HG03460 (cell line): ENCODE measurements around the gene ACBD5.
"Not testable (repeated sequence)": the region's sequence is repeated elsewhere in the genome, so short reads cannot be mapped to it uniquely, and the experiment has no call there.

Experiments used
- ATAC-seq: cut with Tn5 transposase; IDR thresholded peaks from one replicate; pipeline ENCODE4 v1.9.1; 2021; ENCODE audit not compliant: unreplicated experiment

ACBD5 gene, protein sequence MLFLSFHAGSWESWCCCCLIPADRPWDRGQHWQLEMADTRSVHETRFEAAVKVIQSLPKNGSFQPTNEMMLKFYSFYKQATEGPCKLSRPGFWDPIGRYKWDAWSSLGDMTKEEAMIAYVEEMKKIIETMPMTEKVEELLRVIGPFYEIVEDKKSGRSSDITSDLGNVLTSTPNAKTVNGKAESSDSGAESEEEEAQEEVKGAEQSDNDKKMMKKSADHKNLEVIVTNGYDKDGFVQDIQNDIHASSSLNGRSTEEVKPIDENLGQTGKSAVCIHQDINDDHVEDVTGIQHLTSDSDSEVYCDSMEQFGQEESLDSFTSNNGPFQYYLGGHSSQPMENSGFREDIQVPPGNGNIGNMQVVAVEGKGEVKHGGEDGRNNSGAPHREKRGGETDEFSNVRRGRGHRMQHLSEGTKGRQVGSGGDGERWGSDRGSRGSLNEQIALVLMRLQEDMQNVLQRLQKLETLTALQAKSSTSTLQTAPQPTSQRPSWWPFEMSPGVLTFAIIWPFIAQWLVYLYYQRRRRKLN

DNA sequence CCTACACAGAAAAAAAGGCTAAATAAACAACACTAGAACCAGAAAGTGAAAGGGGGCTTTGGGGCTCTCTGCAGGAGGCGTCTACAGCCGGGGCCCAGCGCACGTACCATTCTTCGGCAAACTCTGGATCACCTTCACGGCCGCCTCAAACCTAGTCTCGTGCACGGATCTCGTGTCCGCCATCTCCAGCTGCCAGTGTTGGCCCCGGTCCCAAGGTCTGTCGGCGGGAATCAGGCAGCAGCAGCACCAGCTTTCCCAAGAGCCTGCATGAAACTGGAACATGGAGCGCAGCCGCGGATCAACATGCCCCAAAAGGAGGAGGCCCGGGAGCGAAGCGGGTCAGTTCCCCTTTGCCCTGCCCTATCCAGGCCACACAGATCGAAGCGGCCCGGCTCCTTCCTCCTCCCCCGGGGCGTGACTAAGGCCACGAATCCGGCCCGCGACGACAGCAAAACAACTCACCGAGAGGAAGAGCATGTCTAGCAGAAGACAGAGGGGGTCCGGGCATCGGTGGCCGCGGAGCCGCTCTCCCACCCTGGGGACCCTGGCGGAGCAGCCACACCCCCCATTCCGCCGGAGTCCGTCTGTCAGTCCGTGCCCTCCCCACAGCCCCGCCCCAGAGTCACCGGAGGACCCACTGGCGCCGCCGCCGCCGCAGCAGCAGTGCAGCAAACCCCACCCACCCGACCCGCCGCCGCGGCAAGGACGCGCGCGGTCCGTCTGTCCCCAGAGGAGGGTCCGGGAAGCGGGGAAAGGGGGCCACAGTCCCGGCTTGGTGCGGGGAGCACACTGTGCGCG lies at the start of gene ACBD5:
ACBD5 (minus strand) TSS at position 586 of the 798 bp plus-strand sequence; CDS start at position 477, 109 bp downstream.
- peak; percentile 42 for ATAC-seq

DNA sequence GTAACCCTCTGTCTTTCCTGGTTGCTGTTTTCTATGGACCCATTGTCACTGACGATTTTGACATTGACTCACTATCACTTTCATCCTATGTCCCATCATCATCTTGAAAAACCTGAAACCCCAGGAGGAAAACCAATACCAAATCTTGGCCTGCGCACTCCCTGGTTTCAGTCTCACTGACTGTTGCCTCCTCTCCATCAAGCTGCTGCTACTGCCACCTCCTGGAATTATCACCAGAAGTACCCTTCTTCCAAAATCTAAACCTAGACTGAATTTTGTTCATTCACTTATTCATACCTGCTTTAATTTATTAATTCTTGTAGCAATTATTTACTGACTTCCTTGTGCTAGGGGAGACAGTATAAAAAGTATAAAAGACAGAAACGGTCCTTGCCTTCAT lies 44.5 kb upstream of the ACBD5 start:
- no peak for ATAC-seq

DNA sequence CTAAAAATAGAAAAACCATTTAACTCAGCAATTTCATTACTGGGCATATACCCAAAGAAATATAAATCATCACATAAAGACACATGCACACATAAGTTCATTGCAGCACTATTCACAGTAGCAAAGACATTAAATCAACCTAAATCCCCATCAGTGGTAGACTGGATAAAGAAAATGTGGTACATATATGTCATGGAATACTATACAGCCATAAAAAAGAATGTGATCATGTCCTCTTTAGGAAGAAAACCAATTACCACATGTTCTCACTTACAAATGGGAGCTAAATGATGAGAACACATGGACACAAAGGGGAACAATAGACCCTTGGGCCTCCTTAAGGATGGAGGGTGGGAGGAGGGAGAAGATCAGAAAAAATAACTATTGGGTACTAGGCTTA lies 36.0 kb upstream of the ACBD5 start:
- ATAC-seq: no peak

DNA sequence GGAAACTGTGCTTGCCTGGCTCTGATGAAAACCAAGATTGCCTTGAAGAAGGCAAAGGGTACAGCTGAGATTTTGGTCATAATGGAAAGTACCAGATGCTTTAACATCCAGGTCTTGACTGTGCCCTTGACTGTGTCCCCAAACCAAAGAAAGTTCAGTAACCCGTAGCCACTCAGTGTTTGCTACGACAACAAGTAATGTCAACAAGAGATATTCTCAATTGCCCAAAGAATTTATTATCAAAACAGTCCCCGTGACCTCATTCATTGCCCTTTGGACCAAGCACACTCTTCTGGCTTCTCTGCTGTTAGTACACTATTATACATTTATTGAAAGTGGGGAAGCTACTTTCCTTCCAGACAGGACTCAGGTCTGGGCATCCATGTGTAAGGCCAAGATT lies 25.4 kb upstream of the ACBD5 start:
- not testable (repeated sequence) for ATAC-seq

DNA sequence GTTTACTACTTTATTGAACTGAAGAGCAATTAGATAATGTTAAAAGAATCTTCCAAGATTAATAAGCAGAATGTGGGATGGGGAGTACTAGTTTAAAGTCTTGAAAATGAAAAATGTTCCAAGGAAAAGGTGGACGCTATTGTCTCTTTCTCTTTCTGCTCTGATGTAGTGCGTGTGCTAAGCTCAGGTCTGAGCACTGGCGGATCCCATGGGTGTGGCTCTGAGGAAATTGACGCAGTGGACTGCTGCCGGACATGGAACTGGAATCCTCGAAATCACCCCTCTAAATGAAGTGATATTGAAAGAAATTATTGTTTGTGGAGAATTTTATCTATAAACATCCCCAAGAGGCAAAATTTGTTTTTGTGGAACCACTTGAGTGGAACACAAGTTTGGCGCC lies 22.2 kb upstream of the ACBD5 start:
- not testable (repeated sequence) for ATAC-seq

DNA sequence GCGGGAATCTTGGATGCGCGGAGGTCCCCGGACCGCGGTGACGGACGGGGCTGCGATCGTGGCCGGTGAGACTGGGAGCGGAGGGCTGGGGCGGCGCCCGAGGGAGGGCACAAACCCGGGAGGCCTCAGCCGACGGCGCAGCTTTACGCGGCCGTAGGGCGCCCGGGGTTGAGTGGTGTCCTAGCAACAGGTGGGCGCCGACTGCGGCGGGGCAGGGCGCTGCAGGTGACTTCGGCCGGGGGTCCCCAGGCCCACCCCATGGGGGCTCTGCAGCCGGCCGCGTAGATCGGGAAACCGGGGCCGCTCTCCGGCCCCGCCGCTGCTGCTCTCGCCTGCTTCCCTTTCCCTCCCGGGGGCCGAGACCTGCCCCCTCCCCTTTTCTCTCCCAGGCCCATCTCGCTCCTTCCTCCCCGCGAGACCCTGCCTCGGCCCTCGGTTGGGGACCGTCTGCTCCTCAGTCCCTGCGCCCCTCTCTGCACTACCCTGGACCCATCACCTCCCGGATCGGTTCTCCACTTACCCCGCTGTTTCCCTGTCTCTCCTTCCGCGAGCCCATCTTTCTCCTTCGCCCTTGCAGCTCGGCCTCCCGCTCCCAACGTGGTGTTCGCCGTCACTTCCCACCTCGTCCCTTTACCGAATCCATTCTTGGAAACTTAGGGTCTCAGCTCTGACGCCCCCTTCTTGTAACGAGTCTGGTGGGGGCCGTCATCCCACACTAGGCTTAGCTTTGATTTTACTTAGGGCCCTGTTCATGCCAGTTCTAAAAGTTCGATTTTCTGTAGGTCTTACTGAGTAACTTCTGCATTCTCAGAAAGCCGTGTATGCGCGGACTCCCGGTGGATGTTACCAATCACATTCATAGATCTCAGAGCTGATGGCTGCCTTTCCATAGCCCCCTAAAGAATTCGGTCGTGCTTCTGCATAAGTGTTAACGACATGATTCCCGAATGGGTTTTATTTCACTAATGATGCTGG lies 18.5 kb upstream of the ACBD5 start:
- ATAC-seq: no peak

DNA sequence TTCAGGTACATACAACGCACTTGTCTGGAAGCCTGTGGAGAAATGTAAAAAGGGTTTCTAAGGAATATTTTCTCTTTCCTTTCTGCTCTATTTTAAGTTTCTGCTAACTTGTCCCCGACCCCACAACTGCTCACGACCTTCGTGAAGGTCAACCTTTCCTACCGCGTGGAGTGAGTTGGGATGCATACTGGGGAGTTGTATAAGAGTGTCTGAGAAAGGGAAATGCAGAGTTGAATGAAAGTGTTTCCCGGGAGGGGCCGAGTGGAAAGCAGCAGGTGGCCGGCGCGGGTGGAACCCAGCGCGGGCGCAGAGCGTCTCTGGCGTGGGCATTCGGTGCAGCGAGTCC lies 17.9 kb upstream of the ACBD5 start:
- no peak for ATAC-seq

DNA sequence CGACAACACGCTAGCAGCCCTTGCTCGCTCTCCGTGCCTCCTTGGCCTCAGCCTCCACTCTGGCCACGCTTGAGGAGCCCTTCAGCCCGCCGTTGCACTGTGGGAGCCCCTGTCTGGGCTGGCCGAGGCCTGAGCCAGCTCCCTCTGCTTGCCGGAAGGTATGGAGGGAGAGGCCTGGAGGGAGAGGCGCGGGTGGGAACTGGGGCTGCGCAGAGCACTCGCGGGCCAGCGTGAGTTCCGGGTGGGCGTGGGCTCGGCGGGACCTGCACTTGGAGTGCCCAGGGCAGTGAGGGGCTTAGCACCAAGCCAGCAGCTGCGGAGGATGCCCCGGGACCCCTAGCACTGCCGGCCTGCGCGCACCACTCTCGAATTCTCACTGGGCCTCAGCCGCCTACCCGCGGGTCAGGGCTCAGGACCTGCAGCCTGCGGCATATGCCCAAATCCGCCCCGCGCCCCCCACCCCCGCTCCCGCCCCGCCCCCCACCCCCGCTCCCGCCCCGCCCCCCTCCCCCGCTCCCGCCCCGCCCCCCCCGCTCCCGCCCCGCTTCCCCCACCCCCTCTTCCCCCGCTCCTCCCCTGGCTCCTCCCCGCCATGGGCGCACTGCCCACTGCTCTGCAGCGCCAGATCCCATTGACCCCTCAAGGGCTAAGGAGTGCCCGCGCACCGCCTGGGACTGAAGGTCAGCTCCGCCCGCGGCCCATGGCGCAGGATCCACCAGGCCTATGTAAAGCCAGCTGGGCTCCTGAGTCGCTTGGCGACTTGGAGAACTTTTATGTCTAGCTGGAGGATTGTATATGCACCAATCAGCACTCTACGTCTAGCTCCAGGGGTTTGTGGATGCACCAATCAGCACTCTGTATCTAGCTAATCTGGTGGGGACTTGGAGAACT lies 15.9 kb upstream of the ACBD5 start:
- ATAC-seq: no peak

DNA sequence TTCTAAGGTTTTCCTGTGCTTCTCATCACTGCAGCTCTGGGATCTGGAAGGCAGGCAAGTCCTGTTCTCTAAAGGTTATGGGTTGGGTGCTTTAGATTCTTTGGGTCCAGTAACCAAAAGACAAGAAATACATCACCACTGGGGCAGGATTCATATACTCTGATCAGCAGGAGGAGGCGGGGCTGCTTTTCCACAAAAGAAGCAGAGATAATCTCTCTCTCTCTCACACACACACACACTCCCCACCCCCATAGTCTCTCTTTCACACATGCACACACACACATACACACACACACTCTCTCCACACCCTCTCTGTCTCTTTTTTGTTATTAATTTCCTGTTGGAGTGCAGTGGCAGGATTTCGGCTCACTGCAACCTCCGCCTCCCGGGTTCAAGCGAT lies 13.0 kb upstream of the ACBD5 start:
- ATAC-seq: no peak

DNA sequence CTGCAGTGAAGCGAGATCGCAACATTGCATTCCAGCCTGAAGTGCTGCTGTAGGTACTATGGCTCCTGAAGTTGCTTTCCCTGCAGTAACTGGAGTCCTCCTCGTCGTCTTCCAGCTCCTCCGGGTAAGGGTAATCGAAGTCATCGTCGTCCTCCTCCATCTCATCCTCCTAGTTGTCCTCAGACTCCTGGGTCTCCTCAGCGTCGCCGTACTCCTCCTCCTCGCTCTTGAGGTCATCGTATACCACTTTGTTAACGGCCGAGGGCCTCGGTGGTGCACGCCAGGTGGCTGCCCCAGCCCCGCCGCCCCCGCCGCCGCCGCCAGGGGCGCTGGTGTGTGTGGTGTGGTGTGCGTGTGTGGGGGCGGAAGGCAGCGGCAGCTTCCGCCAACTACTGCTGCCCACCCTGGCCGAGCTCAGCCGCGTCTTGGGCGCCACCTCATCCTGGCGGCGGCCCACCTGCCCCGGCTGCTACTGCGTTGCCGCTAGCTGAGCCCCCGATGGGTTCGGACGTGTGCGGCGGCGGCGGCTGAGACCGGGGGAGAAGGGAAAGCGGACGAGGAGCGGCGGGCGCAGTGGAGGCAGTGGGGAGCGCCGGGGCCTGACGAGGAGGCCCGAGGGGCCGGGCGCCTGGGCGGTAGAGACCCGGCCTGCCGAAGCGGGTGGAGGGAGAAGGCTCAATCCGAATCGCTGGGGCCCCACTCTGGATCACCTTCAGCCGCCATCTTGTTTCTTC lies 11.8 kb upstream of the ACBD5 start:
- ATAC-seq: peak; percentile 100

DNA sequence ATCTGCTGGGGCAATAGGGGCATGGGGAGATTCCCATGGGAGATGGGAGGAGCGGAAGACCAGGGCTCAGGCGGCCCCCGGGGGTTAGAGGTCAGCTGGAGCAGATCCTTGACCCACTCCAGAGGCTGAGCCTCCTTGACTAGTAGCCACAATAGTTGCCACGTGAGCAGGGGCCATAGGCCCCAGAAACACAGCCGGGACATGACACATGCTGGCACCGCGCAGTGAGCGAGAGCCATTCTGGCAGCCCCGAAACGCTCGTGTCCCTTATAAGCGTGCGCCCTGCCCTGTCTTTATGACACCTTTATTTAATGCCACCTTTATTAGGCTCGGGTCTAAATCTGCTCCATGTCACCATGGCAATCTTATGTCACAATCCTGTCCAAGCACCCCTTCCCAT lies 11.0 kb upstream of the ACBD5 start:
- ATAC-seq: no peak

DNA sequence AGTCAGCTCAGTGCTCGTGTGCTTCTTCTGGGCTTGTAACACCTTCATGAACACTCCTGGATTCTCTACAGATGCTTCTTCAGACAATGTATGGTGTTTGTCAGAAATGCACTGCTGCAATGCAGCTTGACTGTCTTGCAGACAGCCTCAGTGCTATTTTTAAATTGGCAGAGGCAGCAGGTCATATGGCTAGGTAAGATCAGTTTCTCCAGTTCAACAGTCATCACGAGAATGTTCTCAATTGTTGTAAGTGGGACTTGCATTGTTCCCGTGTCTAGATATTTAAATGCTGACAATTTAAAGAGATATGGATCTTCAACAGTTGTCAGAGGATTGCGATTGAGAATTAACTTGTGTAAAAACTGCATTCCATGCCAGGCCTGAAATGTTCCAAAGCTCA lies 7.6 kb upstream of the ACBD5 start:
- ATAC-seq: no peak

DNA sequence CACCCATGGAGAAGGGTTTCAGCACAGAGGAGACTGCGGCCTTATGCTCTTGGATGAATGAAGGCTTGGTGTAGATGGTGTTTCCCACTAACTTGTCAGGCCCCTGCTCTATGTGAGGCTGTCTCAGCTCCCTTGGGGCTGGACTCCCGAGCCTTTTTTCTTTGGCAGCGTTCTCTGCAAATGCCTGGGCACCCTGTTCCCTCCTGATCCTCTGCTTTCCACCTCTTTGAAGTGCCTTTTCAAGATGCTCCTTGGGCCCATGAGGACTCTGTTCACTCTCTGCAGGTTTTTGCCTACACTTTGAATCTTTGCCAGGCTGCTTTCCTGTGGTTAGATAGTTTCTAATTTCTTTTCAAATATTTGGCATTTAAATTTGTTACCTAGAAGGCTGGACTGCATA lies 6.8 kb upstream of the ACBD5 start:
- ATAC-seq: no peak

DNA sequence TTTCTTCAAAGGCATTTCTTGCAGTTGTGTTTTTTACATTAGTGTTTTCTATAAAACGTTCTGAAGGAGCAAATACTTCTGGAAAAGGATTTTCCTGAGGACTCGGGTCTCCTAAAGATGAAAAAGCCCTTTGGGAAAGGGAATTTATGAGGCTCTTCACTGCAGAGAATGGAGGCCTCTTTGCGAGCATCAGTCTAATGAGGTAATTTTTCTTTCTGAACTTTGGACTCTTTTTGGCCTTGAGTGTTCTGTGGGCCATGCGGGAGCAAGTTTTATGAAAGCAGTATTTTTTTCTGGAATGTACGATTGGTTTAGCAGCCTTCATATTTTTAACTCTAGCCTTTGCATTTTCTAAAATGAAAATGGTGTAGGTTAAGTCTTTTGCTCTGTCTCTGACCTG lies 6.4 kb upstream of the ACBD5 start:
- no peak for ATAC-seq

DNA sequence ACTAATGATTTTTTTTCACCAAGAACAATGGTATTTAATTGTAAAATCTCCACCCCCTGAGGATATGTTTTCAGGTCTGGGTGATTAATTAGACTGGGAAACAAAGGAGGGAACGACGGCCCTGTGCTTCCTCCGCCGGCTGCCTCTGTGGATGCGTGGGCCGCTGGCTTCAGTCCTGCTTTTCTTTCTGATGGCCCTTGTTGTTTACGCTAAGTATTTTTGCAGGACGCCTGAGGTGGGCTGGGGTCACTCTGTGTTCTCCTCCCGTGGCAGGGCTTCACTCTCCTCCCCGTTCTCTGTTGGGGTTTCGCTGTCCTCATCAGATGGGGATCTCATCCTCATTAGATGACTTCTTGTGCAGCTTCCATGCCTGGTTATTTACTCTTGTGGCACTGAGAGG lies 5.2 kb upstream of the ACBD5 start:
- no peak for ATAC-seq

DNA sequence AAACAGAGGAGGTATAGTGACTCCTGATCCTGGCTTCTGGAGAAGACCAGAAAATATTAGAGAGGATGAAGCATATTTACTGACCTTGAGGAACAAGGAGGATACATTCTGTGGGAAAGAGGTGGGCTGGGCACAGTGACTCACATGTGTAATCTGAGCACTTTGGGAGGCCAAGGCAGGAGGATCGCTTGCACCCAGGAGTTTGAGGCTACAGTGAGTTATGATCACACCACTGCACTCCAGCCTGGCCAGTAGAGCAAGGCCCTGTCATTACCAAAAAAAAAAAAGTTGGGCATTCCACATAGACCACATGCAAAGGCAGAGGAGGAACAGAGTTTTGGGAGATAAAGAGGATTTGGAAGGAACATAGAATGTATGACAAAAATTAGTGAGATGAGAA lies 4.4 kb upstream of the ACBD5 start:
- ATAC-seq: no peak

DNA sequence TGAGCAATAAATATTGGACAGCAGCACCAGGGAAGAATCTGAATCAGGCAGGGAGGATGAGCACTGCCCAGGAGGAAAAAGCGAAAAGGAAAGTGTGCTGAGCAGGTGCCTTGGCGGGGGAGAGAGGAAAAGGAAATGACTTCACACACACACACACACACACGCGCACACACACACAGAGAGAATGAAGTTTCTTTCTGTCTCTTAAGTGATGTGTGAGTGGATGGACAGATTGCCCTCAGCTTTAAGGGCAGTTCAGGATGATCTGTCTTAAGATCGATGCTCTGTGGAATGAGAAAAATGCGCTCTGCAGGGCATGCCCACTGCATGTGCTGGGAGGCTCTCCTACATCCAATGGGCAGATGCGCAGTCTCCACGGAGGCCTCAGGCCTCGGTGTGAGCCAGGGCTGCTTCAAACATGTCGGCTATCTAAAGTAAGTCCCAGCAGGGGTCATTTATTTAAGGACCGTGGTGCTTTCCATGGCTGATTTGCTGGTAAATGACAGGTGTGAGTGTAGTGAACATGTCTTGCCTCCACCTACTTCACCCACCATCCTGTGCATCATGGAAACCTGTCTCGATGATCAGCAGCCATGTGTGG lies 2.5 kb upstream of the ACBD5 start:
- ATAC-seq: peak; percentile 36

DNA sequence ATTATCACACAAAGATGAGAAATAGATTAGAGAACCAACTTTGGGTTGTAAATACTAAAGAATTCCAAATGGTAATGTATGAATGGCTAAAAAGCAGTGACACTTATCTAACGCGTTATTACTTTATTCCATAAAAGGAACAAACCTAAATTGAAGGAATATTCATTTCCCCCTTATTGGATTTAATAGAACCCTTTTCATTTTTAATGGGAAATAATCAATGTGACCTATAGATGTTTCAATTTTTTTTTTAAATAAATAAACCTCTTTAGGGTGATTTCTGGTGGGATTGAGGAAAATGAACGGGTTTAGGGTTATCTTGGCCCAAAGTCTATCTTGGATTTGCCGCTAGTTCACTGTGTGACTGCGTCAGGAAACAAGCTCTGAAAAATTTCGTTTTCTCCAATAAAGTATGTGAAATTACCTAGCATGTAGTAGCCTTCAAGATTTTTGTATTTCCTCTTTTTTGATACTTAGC lies 1.9 kb upstream of the ACBD5 start:
- ATAC-seq: no peak
